GM19025 (cell line): Measurements from ENCODE around the gene PDK1.
A peak's percentile ranks its signal among the peaks of the same experiment; 100 is the strongest.
"Not testable (repeated sequence)": the region's sequence is repeated elsewhere in the genome, so short reads cannot be mapped to it uniquely, and the experiment has no call there.

Experiments used
- ATAC-seq: cut with Tn5 transposase; IDR thresholded peaks from one replicate; pipeline ENCODE4 v1.9.1; 2021; ENCODE audit warnings: mild to moderate bottlenecking, low read depth, moderate library complexity; ENCODE audit not compliant: unreplicated experiment

The PDK1 gene

GRCh38 chr2:172555522-172556283 is at the start of gene PDK1:
Gene PDK1, plus strand, starts transcription at chr2:172556090. Its CDS starts 61 bp downstream, at chr2:172556151.
- ATAC-seq, result peak; percentile 88

DNA sequence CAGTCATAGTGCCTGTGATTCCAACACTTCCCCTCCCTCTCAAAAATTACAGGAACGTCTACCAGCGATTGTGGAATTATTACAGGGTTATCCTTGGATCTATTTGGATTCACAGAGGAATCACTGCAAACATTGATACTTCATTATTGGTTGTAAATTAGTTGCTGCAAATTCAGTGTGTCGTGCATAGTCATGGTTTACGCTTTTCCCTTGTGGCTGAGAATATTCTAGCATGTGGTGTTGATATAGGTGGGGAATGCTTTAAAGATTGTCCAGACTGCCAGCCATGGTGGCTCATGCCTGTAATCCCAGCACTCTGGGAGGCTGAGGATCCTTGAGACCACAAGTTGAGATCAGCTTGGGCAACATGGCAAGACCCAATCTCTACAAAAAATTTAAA is 48.7 kb upstream of the PDK1 start:
- no peak for ATAC-seq

DNA sequence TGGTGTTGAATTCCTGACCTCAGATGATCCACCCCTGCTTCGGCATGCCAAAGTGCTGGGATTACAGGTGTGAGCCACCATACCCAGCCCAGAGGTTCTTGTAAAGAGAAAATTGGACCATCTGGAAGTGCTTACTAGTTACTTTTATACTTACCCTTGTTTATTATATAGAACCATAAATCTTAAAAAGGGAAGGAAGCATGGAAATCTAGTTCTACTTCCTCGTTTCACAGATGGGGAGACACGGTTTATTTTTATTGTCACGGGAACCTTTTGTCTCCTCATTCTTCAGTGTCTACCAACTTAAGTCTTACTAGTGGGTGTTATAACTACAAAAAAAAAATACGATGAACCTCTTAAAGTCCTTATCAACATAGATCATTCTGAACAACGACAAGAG is 45.8 kb upstream of the PDK1 start:
- ATAC-seq, result no peak

- ATAC-seq, result no peak
Measured at GRCh38 chr2:172510548-172510947, 45.3 kb upstream of the PDK1 start.

DNA sequence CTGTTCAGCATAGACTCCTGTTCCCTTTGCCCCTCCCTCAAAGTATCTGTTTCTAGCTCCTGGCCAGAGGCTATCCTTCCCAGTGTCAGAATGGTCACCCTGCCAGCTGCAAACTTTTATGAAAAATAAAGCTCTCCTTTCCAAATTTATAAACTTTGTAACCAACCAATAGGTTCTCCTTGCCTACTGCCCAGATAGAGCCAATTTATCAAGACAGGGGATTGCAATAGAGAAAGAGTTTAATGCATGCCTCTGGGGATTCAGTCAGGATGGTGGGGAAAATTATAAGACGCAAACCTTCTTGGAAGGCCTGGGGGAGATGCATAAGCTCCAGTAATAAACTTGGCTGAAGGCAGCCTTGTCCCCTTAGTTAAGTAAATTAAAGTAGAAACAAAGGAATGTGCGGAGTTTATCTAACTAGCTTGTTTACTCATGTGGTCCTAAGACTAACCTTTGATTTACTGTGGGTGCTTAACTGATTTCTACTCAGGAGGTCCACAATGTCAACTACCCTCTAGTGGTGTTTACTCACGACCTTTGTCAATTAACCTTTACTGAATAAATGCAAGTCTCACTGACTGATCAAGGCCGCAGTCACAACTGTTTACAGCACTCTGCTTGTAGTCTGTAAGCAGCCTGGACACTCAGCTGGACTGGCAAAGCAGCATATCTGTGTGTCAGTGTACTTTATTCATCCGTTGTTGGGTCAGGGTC is 42.9 kb upstream of the PDK1 start:
- no peak for ATAC-seq

DNA sequence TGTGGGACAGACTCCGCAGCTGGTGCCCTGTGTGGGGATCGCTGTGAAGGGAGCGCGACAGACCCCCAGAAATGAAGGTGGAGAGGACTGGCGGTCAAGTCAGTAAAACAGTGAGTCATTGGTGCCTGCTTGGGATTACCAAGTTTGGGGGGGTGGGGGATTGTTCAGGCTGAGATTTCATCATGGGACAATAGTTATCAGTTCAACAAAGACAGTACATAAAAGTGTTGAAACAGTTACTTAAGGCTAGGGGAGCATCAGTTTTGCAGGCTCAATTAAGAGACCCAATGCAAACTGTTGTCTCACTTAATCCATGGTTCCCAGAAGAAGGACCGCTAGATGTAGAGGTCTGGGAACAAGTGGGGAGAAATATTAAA is 42.4 kb upstream of the PDK1 start:
- no peak for ATAC-seq

GRCh38 chr2:172513935-172514586 is 41.8 kb upstream of the PDK1 start:
- ATAC-seq, result no peak

- ATAC-seq, result no peak
Measured at GRCh38 chr2:172516299-172516698, 39.6 kb upstream of the PDK1 start.

DNA sequence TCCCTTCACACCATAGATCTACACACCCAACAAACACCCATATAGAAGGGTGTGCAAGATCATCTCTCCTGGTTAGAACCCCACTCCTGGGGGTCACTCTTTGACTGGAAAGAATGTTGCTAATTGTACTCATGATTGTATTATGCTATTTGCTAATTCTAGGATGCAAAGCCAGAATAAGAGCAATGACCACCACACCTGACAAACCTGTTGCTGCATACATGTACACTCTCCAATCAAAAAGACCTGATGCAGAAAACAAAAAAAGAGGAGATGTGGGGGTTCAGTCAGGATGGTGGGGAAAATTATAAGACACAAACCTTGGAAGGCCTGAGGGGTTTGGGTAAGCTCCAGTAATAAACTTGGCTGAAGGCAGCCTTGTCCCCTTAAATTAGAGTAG is 36.9 kb upstream of the PDK1 start:
- ATAC-seq, result no peak

DNA sequence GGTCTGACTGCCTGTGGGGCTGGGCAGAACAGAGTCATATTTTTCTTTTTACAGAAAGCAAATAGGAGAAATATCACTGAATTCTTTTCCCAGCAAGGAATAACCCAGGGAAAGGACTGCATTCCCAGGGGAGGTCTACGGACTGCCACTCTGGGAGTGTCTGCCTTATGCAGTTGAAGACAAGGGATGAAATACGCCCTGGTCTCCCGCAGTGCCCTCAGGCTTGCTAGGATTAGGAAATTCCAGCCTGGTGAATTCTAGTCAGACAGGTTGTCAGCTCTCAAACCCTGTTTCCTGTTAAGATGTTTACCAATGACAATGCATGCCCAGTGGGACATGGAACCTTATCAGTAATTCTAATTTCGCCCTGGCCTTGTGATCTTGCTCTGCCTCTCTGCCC is 30.3 kb upstream of the PDK1 start:
- ATAC-seq, result no peak

DNA sequence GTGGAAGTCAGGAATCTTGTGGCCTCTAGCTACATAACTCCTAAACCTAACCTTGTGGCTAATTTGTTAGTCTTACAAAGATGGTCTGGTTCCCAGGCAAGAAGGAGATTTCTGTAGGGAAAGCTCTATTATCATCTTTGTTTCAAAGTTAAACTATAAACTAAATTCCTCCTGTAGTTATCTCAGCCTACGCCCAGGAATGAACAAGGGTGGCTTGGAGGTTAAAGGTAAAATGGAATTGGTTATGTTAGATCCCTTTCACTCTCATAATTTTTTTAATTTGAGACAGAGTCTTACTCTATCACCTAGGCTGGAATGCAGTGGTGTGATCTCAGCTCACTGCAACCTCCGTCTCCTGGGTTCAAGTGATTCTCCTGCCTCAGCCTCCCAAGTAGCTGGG is 24.6 kb upstream of the PDK1 start:
- ATAC-seq, result no peak

DNA sequence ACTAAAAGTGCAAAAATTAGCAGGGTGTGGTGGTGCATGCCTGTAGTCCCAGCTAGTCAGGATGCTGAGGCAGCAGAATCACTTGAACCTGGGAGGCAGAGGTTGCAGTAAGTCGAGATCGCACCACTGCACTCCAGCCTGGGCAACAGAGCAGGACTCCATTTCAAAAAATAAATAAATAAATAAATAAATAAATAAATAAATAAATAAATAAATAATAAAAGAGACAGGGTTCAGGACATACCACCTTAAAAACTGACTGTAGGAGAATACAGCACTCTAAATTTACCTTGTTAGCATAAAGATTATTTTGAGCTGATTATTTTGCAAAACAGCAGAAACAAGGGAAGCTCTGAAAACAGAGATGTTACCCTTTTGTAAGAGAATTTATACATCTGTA is 23.4 kb upstream of the PDK1 start:
- not testable (repeated sequence) for ATAC-seq

DNA sequence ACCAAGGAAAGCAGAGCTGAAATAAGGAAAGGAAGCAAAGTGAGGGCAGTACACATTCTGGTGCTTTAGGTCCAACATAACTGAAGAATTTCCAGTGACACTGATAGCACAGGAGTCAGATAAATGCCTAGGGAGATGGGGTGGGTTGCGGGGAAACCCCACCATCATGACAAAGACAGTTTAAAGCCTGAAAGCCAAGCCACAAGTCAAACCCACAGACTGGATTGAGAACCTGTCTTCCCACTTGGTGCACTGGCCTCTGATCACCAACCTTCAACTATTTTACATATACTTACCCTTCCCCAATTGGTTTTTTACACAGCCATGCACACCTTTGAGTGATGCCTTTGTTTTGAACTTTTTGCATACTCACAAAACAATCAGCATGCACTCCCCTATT is 22.2 kb upstream of the PDK1 start:
- ATAC-seq, result no peak

GRCh38 chr2:172535119-172535518 is 20.8 kb upstream of the PDK1 start:
- ATAC-seq, result no peak

GRCh38 chr2:172537851-172538250 is 18.0 kb upstream of the PDK1 start:
- not testable (repeated sequence) for ATAC-seq

- ATAC-seq, result no peak
Measured at GRCh38 chr2:172539767-172540166, 16.1 kb upstream of the PDK1 start.

DNA sequence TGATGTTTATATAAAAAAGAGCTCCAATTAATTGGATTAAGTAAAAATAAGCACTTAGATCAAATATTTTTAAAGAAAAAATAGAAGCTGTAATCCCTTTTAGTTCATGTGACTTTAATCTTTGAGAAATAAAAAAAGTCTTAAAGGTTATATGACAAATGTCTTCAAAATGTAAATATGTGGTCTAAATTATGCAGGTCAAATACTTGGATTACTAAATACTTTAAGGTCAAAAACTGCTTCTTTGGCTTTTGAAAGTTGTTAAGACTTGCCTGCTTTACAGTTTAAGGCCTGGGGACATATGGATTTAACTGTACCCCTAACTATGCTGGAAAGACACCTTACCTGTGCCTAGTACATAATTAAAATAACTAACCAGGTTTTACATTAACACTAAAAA is 15.5 kb upstream of the PDK1 start:
- no peak for ATAC-seq

GRCh38 chr2:172545408-172546075 is 10.3 kb upstream of the PDK1 start:
- ATAC-seq, result no peak

- no peak for ATAC-seq
Measured at GRCh38 chr2:172549131-172549530, 6.8 kb upstream of the PDK1 start.

GRCh38 chr2:172549802-172550201 is 6.1 kb upstream of the PDK1 start:
- ATAC-seq, result not testable (repeated sequence)

DNA sequence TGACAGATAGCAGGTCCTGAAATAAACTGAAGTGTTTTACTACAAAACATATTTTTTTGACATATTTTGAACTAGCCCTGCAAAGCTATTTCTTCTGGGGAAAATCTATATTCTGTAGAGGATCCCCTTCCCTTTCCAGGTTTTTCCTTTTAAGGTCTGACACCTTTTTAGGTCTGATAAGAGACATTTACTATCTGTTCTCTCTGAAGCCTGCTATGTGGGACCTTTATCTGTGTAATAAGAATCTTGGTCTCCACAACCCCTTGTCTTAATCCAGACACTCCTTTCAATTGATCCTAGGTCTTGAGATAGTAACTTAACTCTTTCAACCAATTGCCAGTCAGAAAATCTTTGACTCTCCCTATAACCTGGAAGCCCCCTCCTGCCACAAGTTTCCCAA is 5.5 kb upstream of the PDK1 start:
- no peak for ATAC-seq
